ENCODE measurements around the gene PIAS4. TPM values are rescaled to one million over a fixed set of nuclear protein-coding genes. Genes with fewer than 3 reads are reported as not detected.

Gene PIAS4
- total RNA-seq, 1 experiment from 2014 or later: 45.9 TPM

GRCh38 chr19:4035018-4035566, 27.6 kb downstream of the PIAS4 start (continued):
- TF ChIP-seq HMGA2 (CRISPR knock-in tag; IDR thresholded peaks at IDR 0.05) (no peak), TP53 (CRISPR knock-in tag; IDR thresholded peaks at IDR 0.05) (no peak), ZNF423 (CRISPR knock-in tag; IDR thresholded peaks at IDR 0.05) (no peak), OVOL2 (CRISPR knock-in tag; IDR thresholded peaks at IDR 0.05; ENCODE audit: borderline replicate concordance) (no peak), ZNF121 (CRISPR knock-in tag; IDR thresholded peaks at IDR 0.05) (no peak)
- TF ChIP-seq, protein P1, sequence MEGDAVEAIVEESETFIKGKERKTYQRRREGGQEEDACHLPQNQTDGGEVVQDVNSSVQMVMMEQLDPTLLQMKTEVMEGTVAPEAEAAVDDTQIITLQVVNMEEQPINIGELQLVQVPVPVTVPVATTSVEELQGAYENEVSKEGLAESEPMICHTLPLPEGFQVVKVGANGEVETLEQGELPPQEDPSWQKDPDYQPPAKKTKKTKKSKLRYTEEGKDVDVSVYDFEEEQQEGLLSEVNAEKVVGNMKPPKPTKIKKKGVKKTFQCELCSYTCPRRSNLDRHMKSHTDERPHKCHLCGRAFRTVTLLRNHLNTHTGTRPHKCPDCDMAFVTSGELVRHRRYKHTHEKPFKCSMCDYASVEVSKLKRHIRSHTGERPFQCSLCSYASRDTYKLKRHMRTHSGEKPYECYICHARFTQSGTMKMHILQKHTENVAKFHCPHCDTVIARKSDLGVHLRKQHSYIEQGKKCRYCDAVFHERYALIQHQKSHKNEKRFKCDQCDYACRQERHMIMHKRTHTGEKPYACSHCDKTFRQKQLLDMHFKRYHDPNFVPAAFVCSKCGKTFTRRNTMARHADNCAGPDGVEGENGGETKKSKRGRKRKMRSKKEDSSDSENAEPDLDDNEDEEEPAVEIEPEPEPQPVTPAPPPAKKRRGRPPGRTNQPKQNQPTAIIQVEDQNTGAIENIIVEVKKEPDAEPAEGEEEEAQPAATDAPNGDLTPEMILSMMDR (IDR thresholded peaks at IDR 0.05): no peak

DNA sequence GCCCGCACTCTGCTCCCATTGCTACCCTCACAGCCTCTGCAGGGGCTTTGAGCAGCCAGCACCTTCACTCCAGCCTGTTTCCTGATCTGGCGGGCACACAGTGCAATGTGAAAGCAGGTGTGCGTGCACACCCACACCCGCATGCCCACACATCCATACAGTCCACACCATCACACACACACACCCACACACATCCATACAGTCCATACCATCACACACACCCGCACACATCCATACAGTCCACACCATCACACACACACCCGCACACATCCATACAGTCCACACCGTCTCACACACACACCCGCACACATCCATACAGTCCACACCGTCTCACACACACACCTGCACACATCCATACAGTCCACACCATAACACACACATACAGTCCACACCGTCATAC, 28.0 kb downstream of the PIAS4 start:
- Mint-ChIP-seq H3K27ac (no peak overlapping the region), H3K4me3 (no peak overlapping the region), H3K36me3 (peaks cover 6% of the 10 kb centered on the region), H3K27me3 (ENCODE audit: low read depth) (no peaks in the 10 kb centered on the region), H3K9me3 (no peaks in the 10 kb centered on the region), H3K4me1 (no peaks in the 10 kb centered on the region)
- DNase-seq (ENCODE audit: low spot score) (no peak), ATAC-seq (no peak)
- CTCF ChIA-PET: no interaction called here
- no peak for TF ChIP-seq ZNF317 (CRISPR knock-in tag; IDR thresholded peaks at IDR 0.05; ENCODE audit: borderline replicate concordance, low read depth)
- POLR2A ChIA-PET: no interaction called here

GRCh38 chr19:4036576-4037300, 29.2 kb downstream of the PIAS4 start:
- no peaks in the 10 kb centered on the region for H3K9me3 Mint-ChIP-seq
- POLR2A ChIA-PET: no interaction called here
- no peak overlapping the region for H3K4me3 Mint-ChIP-seq

DNA sequence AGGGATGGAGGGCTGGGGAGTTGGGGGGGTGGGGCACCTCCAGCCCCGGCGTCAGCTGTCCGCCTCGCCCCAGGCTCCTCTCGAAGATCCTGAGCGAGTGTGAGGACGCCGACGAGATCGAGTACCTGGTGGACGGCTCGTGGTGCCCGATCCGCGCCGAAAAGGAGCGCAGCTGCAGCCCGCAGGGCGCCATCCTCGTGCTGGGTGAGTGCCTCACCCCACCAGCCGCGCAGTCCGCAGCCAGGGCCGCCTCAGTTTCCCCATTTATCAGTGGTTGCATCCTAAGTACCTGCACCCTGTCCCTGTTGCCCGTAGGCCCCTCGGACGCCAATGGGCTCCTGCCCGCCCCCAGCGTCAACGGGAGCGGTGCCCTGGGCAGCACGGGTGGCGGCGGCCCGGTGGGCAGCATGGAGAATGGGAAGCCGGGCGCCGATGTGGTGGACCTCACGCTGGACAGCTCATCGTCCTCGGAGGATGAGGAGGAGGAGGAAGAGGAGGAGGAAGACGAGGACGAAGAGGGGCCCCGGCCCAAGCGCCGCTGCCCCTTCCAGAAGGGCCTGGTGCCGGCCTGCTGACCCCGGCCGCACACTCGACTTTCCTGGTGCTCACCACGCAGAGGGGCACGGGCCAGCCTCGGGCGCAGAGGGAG, 29.9 kb downstream of the PIAS4 start:
- Mint-ChIP-seq H3K27me3 (ENCODE audit: low read depth) (no peaks in the 10 kb centered on the region; the same call in 1 of the 2 replicates), H3K9me3 (no peaks in the 10 kb centered on the region), H3K36me3 (peaks cover 6% of the 10 kb centered on the region), H3K4me3 (no peak overlapping the region), H3K4me1 (no peaks in the 10 kb centered on the region), H3K27ac (no peak overlapping the region)
- ChIA-PET CTCF (no interaction called here), POLR2A (no interaction called here)
- ATAC-seq (no peak), DNase-seq (ENCODE audit: low spot score) (no peak)
- TF ChIP-seq, protein P2, sequence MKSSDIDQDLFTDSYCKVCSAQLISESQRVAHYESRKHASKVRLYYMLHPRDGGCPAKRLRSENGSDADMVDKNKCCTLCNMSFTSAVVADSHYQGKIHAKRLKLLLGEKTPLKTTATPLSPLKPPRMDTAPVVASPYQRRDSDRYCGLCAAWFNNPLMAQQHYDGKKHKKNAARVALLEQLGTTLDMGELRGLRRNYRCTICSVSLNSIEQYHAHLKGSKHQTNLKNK (CRISPR knock-in tag; IDR thresholded peaks at IDR 0.05): no peak
- TF ChIP-seq ZNF138 (CRISPR knock-in tag; conservative IDR thresholded peaks at IDR 0.05) (no peak), CREM (CRISPR knock-in tag; IDR thresholded peaks at IDR 0.05) (no peak), ZNF281 (CRISPR knock-in tag; IDR thresholded peaks at IDR 0.05) (no peak), ZNF671 (CRISPR knock-in tag; IDR thresholded peaks at IDR 0.05) (no peak), TP53 (CRISPR knock-in tag; IDR thresholded peaks at IDR 0.05) (no peak), KAT7 (CRISPR knock-in tag; IDR thresholded peaks at IDR 0.05; ENCODE audit: borderline replicate concordance) (no peak), JUN (CRISPR knock-in tag; IDR thresholded peaks at IDR 0.05) (no peak), ETV6 (CRISPR knock-in tag; IDR thresholded peaks at IDR 0.05) (no peak)

More at GRCh38 chr19:4036576-4037300, 29.2 kb downstream of the PIAS4 start:
- no peaks in the 10 kb centered on the region; the same call in 1 of the 2 replicates for H3K27me3 Mint-ChIP-seq (ENCODE audit: low read depth)
- DNase-seq (ENCODE audit: low spot score): no peak
- no peak for ATAC-seq
- H3K4me1 Mint-ChIP-seq: no peaks in the 10 kb centered on the region
- CTCF ChIA-PET: no interaction called here
- no peak overlapping the region for H3K27ac Mint-ChIP-seq
- no peak for TF ChIP-seq ATF1 (CRISPR knock-in tag; IDR thresholded peaks at IDR 0.05)
- TF ChIP-seq, protein P3, sequence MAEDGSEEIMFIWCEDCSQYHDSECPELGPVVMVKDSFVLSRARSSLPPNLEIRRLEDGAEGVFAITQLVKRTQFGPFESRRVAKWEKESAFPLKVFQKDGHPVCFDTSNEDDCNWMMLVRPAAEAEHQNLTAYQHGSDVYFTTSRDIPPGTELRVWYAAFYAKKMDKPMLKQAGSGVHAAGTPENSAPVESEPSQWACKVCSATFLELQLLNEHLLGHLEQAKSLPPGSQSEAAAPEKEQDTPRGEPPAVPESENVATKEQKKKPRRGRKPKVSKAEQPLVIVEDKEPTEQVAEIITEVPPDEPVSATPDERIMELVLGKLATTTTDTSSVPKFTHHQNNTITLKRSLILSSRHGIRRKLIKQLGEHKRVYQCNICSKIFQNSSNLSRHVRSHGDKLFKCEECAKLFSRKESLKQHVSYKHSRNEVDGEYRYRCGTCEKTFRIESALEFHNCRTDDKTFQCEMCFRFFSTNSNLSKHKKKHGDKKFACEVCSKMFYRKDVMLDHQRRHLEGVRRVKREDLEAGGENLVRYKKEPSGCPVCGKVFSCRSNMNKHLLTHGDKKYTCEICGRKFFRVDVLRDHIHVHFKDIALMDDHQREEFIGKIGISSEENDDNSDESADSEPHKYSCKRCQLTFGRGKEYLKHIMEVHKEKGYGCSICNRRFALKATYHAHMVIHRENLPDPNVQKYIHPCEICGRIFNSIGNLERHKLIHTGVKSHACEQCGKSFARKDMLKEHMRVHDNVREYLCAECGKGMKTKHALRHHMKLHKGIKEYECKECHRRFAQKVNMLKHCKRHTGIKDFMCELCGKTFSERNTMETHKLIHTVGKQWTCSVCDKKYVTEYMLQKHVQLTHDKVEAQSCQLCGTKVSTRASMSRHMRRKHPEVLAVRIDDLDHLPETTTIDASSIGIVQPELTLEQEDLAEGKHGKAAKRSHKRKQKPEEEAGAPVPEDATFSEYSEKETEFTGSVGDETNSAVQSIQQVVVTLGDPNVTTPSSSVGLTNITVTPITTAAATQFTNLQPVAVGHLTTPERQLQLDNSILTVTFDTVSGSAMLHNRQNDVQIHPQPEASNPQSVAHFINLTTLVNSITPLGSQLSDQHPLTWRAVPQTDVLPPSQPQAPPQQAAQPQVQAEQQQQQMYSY (CRISPR knock-in tag; IDR thresholded peaks at IDR 0.05): 0 out of 2 replicates have a peak, but pooled peaks have one; percentile 12
- H3K36me3 Mint-ChIP-seq: peaks cover 6% of the 10 kb centered on the region

All from WTC11 (cell line).